ENCODE results near the gene PSME3. TPM values are rescaled to one million over a fixed set of nuclear protein-coding genes. Genes with fewer than 3 reads are reported as not detected.
"Not testable (repeated sequence)": the region's sequence is repeated elsewhere in the genome, so short reads cannot be mapped to it uniquely, and the experiment has no call there.

Gene PSME3
- polyA plus RNA-seq, 1 donor from 2014 or later: 56.6 TPM

DNA sequence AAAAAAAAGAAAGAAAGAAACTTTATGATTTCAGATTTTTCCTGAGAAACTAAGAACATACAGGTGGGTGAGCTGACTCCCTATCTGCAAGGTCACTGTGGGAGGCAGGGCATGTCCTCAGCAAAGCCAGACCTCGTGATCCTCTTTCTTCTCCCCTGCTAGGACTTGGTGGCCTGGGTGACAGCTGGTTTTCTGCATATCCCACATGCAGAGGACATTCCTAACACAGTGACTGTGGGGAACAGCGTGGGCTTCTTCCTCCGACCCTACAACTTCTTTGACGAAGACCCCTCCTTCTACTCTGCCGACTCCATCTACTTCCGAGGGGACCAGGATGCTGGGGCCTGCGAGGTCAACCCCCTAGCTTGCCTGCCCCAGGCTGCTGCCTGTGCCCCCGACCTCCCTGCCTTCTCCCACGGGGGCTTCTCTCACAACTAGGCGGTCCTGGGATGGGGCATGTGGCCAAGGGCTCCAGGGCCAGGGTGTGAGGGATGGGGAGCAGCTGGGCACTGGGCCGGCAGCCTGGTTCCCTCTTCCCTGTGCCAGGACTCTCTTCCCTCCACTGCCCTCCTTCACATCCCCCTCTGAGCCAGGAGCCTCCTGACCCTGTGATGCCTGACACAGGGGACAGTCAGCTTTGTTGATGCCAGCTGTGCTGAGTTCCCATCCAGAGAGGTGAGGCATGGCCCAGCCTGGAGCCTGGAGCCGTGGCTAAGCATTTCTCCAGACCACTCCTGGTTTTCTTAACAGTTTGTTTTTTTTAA lies 40.9 kb downstream of the PSME3 start:
- not testable (repeated sequence) for H4K20me1 ChIP-seq (ENCODE audit: insufficient read depth); H3K27me3 ChIP-seq (ENCODE audit: insufficient read depth, low read depth, low read length); H3K79me2 ChIP-seq (replicated peaks; ENCODE audit: insufficient read depth, low read length); H3K36me3 ChIP-seq (ENCODE audit: insufficient read depth, low read length); H3K4me2 ChIP-seq (ENCODE audit: low read length); H3K27ac ChIP-seq (ENCODE audit: low read length); H3K4me3 ChIP-seq (ENCODE audit: low read length); H3K9ac ChIP-seq (ENCODE audit: low read length); H2AFZ ChIP-seq (ENCODE audit: low read depth, low read length); H3K9me3 ChIP-seq (ENCODE audit: low read length); H3F3A ChIP-seq (ENCODE audit: insufficient read depth, low read length, poor library complexity, severe bottlenecking); H3K9me2 ChIP-seq (ENCODE audit: insufficient read depth, low read length)

DNA sequence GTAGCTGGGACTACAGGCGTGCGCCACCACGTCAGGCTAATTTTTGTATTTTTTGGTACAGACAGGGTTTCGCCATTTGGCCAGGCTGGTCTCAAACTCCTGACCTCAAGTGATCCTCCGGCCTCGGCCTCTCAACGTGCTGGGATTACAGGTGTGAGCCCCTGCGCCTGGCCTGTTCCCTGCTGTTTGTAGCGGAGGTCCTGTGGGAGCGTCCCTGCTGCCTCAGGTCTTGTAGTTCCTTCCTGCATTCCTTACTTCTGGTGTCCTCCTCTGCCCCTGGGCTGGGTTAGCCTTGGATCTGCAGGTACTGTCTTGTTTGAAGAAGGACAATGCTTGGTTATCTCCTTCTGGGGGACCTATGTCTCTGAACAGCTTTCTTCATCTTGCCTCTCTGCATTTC lies 43.8 kb downstream of the PSME3 start:
- Histone ChIP-seq H3K79me2 (replicated peaks; ENCODE audit: insufficient read depth, low read length) (no peaks in the 10 kb centered on the region), H3K9me3 (ENCODE audit: low read length) (no peaks in the 10 kb centered on the region), H3K4me2 (ENCODE audit: low read length) (no peak overlapping the region), H3K9me2 (ENCODE audit: insufficient read depth, low read length) (no peaks in the 10 kb centered on the region), H2AFZ (ENCODE audit: low read depth, low read length) (no peak overlapping the region), H3K27me3 (ENCODE audit: insufficient read depth, low read depth, low read length) (no peaks in the 10 kb centered on the region), H3K36me3 (ENCODE audit: insufficient read depth, low read length) (no peaks in the 10 kb centered on the region), H3K27ac (ENCODE audit: low read length) (no peak overlapping the region), H4K20me1 (ENCODE audit: insufficient read depth) (no peaks in the 10 kb centered on the region), H3F3A (ENCODE audit: insufficient read depth, low read length, poor library complexity, severe bottlenecking) (no peaks in the 10 kb centered on the region), H3K4me3 (ENCODE audit: low read length) (no peak overlapping the region), H3K9ac (ENCODE audit: low read length) (no peak overlapping the region)
- TF ChIP-seq, protein P1, sequence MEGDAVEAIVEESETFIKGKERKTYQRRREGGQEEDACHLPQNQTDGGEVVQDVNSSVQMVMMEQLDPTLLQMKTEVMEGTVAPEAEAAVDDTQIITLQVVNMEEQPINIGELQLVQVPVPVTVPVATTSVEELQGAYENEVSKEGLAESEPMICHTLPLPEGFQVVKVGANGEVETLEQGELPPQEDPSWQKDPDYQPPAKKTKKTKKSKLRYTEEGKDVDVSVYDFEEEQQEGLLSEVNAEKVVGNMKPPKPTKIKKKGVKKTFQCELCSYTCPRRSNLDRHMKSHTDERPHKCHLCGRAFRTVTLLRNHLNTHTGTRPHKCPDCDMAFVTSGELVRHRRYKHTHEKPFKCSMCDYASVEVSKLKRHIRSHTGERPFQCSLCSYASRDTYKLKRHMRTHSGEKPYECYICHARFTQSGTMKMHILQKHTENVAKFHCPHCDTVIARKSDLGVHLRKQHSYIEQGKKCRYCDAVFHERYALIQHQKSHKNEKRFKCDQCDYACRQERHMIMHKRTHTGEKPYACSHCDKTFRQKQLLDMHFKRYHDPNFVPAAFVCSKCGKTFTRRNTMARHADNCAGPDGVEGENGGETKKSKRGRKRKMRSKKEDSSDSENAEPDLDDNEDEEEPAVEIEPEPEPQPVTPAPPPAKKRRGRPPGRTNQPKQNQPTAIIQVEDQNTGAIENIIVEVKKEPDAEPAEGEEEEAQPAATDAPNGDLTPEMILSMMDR (IDR thresholded peaks at IDR 0.05; ENCODE audit: poor library complexity, severe bottlenecking): no peak
- TF ChIP-seq MXI1 (conservative IDR thresholded peaks at IDR 0.05; ENCODE audit: poor library complexity, severe bottlenecking) (no peak), EP300 (conservative IDR thresholded peaks at IDR 0.05; ENCODE audit: poor library complexity, severe bottlenecking) (no peak), TAF1 (IDR thresholded peaks at IDR 0.05; ENCODE audit: low read depth) (no peak), EZH2 (IDR thresholded peaks at IDR 0.05; ENCODE audit: borderline replicate concordance, insufficient read depth, low read length, poor library complexity, severe bottlenecking) (no peak), SMC3 (conservative IDR thresholded peaks at IDR 0.05; ENCODE audit: poor library complexity) (no peak), RAD21 (conservative IDR thresholded peaks at IDR 0.05) (no peak), POLR2AphosphoS5 (IDR thresholded peaks at IDR 0.05) (no peak)
- TF ChIP-seq, protein P2, sequence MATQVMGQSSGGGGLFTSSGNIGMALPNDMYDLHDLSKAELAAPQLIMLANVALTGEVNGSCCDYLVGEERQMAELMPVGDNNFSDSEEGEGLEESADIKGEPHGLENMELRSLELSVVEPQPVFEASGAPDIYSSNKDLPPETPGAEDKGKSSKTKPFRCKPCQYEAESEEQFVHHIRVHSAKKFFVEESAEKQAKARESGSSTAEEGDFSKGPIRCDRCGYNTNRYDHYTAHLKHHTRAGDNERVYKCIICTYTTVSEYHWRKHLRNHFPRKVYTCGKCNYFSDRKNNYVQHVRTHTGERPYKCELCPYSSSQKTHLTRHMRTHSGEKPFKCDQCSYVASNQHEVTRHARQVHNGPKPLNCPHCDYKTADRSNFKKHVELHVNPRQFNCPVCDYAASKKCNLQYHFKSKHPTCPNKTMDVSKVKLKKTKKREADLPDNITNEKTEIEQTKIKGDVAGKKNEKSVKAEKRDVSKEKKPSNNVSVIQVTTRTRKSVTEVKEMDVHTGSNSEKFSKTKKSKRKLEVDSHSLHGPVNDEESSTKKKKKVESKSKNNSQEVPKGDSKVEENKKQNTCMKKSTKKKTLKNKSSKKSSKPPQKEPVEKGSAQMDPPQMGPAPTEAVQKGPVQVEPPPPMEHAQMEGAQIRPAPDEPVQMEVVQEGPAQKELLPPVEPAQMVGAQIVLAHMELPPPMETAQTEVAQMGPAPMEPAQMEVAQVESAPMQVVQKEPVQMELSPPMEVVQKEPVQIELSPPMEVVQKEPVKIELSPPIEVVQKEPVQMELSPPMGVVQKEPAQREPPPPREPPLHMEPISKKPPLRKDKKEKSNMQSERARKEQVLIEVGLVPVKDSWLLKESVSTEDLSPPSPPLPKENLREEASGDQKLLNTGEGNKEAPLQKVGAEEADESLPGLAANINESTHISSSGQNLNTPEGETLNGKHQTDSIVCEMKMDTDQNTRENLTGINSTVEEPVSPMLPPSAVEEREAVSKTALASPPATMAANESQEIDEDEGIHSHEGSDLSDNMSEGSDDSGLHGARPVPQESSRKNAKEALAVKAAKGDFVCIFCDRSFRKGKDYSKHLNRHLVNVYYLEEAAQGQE (IDR thresholded peaks at IDR 0.05; ENCODE audit: borderline replicate concordance): no peak

Measured in neural cell (in vitro differentiated cells).